GM19035 (cell line): ENCODE measurements around the gene ASPM.

Experiments used
- ATAC-seq: cut with Tn5 transposase; IDR thresholded peaks from one replicate; pipeline ENCODE4 v1.9.1; 2021; ENCODE audit not compliant: unreplicated experiment

The ASPM gene

GRCh38 chr1:197146101-197147095, at the start of gene ASPM:
TSS of gene ASPM (minus strand) at chr1:197146669. CDS start at chr1:197146437, 232 bp downstream.
- peak; percentile 98 for ATAC-seq

GRCh38 chr1:197195100-197195499, 48.6 kb upstream of the ASPM start:
- no peak for ATAC-seq

- no peak for ATAC-seq
These were observed 37.7 kb upstream of the ASPM start for GRCh38 chr1:197184190-197184589.

- no peak for ATAC-seq
These were observed 36.8 kb upstream of the ASPM start for GRCh38 chr1:197183195-197183748.

- no peak for ATAC-seq
These were observed 36.2 kb upstream of the ASPM start for GRCh38 chr1:197182716-197183115.

- ATAC-seq = peak; percentile 63
These were observed 35.5 kb upstream of the ASPM start for GRCh38 chr1:197181982-197182381.

- peak; percentile 58 for ATAC-seq
These were observed 33.9 kb upstream of the ASPM start for GRCh38 chr1:197180252-197180878.

- ATAC-seq = peak; percentile 45
These were observed 32.5 kb upstream of the ASPM start for GRCh38 chr1:197178998-197179397.

- no peak for ATAC-seq
These were observed 28.3 kb upstream of the ASPM start for GRCh38 chr1:197174818-197175217.

- ATAC-seq = no peak
These were observed 27.4 kb upstream of the ASPM start for GRCh38 chr1:197173571-197174507.

GRCh38 chr1:197171531-197171930, 25.1 kb upstream of the ASPM start:
- ATAC-seq = no peak

GRCh38 chr1:197170538-197170937, 24.1 kb upstream of the ASPM start:
- ATAC-seq = no peak

GRCh38 chr1:197159461-197159860, 13.0 kb upstream of the ASPM start:
- ATAC-seq = no peak

- ATAC-seq = no peak
These were observed 10.2 kb upstream of the ASPM start for GRCh38 chr1:197156692-197157091.

- ATAC-seq = no peak
These were observed 6.2 kb upstream of the ASPM start for GRCh38 chr1:197152662-197153061.

- ATAC-seq = no peak
These were observed 4.7 kb upstream of the ASPM start for GRCh38 chr1:197151185-197151584.

GRCh38 chr1:197150336-197151005, 4.0 kb upstream of the ASPM start:
- no peak for ATAC-seq

GRCh38 chr1:197149340-197149739, 2.9 kb upstream of the ASPM start:
- ATAC-seq = no peak

- no peak for ATAC-seq
These were observed 934 bp downstream of the ASPM start for GRCh38 chr1:197145446-197146024.
